ENCODE results near the gene GAB1. TPM values are rescaled to one million over a fixed set of nuclear protein-coding genes. Genes with fewer than 3 reads are reported as not detected.

Gene GAB1
- total and polyA plus RNA-seq, 7 donors, result 10.0 to 71.6 (median 44.1) TPM

GRCh38 chr4:143421609-143422008 lies 84.9 kb downstream of the GAB1 start:
- H3K27ac ChIP-seq, result no peak overlapping the region
- H3K4me3 ChIP-seq, result no peak overlapping the region
- peaks cover 0 to 31% (median 9%) of the 10 kb centered on the region in 4 donors for H3K36me3 ChIP-seq
- DNase-seq, result no peak
- H3K27me3 ChIP-seq, result no peaks in the 10 kb centered on the region
- no peak for TF ChIP-seq CTCF (IDR thresholded peaks at IDR 0.05)
- TF ChIP-seq POLR2AphosphoS5 (IDR thresholded peaks at IDR 0.05), result no peak
- no peak for TF ChIP-seq POLR2A (IDR thresholded peaks at IDR 0.05)
- no peak for TF ChIP-seq EP300 (IDR thresholded peaks at IDR 0.05)
- H3K9me3 ChIP-seq, result no peaks in the 10 kb centered on the region
- peaks cover 0 to 37% (median 8%) of the 10 kb centered on the region in 4 donors for H3K4me1 ChIP-seq
- intact Hi-C loops (cut with DNase I), result no loop called here
- WGBS, 2 donors, result 81 to 96% methylated on average over 1 of the region's 1 CpG

GRCh38 chr4:143424276-143424675 lies 87.6 kb downstream of the GAB1 start:
- Histone ChIP-seq H3K27me3 (no peaks in the 10 kb centered on the region), H3K4me3 (no peak overlapping the region), H3K27ac (no peak overlapping the region), H3K4me1 (peaks cover 0 to 35% (median 7%) of the 10 kb centered on the region in 4 donors), H3K36me3 (peaks cover 0 to 12% (median 0%) of the 10 kb centered on the region in 4 donors), H3K9me3 (no peaks in the 10 kb centered on the region)
- TF ChIP-seq POLR2AphosphoS5 (IDR thresholded peaks at IDR 0.05), result no peak
- no peak for TF ChIP-seq CTCF (IDR thresholded peaks at IDR 0.05)
- TF ChIP-seq POLR2A (IDR thresholded peaks at IDR 0.05), result no peak
- no peak for TF ChIP-seq EP300 (IDR thresholded peaks at IDR 0.05)
- intact Hi-C loops (cut with DNase I), result no loop called here
- no peak for DNase-seq

DNA sequence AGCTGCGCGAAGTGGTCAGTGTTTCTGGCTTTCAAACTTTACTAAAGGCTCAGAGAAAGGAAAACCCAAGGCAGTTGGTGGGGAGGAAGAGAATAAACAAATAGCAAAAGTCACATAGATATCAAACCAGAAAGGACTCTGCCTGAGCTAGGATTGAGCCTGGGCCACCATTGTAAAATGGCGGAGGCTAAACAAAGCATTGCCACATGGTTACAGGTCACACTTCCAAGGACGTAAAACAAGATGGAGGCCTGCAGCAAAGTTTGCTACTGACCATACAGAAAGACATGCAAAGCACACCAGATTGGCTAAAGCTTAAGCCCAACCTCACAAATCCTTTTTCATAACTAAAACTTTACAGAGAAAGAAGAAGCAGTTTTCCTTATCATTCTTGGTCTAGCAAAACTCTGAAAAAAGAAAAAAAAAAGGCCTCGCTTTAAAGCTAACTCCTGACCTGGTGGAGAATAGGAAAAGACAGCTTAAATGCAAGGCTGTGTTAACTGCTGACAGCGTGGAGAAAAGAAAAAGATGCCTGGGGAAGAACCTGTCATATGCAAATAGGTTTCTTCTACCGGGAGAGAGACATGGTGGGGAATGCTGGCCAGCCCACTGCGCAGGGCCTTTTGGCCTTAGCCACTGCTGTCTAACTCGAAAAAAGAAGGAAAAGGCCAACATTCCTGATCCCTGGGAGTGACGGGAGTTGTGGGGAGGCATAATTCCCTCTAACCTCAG lies 95.0 kb downstream of the GAB1 start:
- TF ChIP-seq POLR2AphosphoS5 (IDR thresholded peaks at IDR 0.05), result no peak
- TF ChIP-seq POLR2A (IDR thresholded peaks at IDR 0.05), result no peak
- no peak for TF ChIP-seq EP300 (IDR thresholded peaks at IDR 0.05)
- no peak for TF ChIP-seq CTCF (IDR thresholded peaks at IDR 0.05)
- Histone ChIP-seq H3K36me3 (peaks cover 0 to 21% (median 1%) of the 10 kb centered on the region in 4 donors), H3K27me3 (no peaks in the 10 kb centered on the region), H3K9me3 (no peaks in the 10 kb centered on the region), H3K4me1 (no peaks in the 10 kb centered on the region), H3K27ac (no peak overlapping the region), H3K4me3 (no peak overlapping the region)
- intact Hi-C loops (cut with DNase I), result no loop called here
- DNase-seq, result no peak
- 97 to 98% methylated on average over 10 of the region's 10 CpGs for WGBS, 2 donors

GRCh38 chr4:143432258-143432591 lies 95.5 kb downstream of the GAB1 start:
- H3K4me3 ChIP-seq, result no peak overlapping the region
- DNase-seq, result no peak
- TF ChIP-seq POLR2A (IDR thresholded peaks at IDR 0.05) (no peak), POLR2AphosphoS5 (IDR thresholded peaks at IDR 0.05) (no peak), CTCF (IDR thresholded peaks at IDR 0.05) (no peak), EP300 (IDR thresholded peaks at IDR 0.05) (no peak)
- peaks cover 0 to 21% (median 1%) of the 10 kb centered on the region in 4 donors for H3K36me3 ChIP-seq
- no peaks in the 10 kb centered on the region for H3K27me3 ChIP-seq
- H3K4me1 ChIP-seq, result no peaks in the 10 kb centered on the region
- intact Hi-C loops (cut with DNase I), result no loop called here
- H3K9me3 ChIP-seq, result no peaks in the 10 kb centered on the region
- 92 to 94% methylated on average over 4 of the region's 4 CpGs for WGBS, 2 donors
- no peak overlapping the region for H3K27ac ChIP-seq

- no peak for DNase-seq
- Histone ChIP-seq H3K9me3 (no peaks in the 10 kb centered on the region), H3K27ac (no peak overlapping the region), H3K4me3 (no peak overlapping the region), H3K36me3 (peaks cover 0 to 27% (median 4%) of the 10 kb centered on the region in 4 donors), H3K27me3 (no peaks in the 10 kb centered on the region), H3K4me1 (no peaks in the 10 kb centered on the region)
- TF ChIP-seq POLR2A (IDR thresholded peaks at IDR 0.05) (no peak), EP300 (IDR thresholded peaks at IDR 0.05) (no peak), CTCF (IDR thresholded peaks at IDR 0.05) (no peak), POLR2AphosphoS5 (IDR thresholded peaks at IDR 0.05) (no peak)
- intact Hi-C loops (cut with DNase I), result no loop called here
- WGBS, 2 donors, result 51 to 60% methylated on average over 2 of the region's 2 CpGs
These were observed 96.6 kb downstream of the GAB1 start for GRCh38 chr4:143433231-143433630.
